ENCODE measurements around the gene LTA.

The LTA gene

DNA sequence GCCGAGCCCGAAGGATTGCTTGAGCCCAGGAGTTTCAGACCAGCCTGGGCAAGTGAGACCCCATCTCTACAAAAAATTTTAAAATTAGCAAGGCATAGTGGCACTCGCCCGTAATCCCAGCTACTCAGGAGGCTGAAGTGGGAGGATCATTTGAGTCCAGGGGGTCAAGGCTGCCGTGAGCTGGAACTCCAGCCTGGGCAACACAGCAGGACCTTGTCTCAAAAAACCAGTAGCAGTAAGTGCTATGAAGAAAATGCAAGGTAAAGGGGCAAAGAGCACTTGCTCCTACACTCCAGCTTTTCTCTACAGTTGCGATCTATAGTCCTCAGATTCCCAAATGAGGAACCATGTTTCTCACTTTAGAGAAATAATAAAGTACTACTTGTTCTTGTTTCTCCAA lies 28.4 kb upstream of the LTA start:
- no peak for DNase-seq

DNA sequence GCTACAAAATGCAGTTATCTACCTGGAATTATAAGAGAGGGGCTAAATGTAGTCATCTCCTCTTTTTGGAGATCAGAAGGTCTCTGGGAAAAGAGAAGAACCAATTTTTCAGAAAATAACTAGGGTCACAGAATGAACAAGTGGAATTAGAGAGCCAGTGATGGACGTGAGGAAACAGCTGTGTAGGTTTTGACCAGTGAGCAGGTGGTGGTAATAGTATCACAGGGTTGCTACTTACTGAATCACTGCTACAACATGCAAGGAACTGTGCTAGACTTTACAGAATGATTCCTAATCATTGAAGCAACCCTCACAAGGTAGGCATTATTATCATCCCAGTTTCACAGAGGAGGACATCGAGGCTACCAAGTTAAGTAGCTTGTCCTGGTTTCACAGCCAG lies 27.4 kb upstream of the LTA start:
- DNase-seq: no peak

DNA sequence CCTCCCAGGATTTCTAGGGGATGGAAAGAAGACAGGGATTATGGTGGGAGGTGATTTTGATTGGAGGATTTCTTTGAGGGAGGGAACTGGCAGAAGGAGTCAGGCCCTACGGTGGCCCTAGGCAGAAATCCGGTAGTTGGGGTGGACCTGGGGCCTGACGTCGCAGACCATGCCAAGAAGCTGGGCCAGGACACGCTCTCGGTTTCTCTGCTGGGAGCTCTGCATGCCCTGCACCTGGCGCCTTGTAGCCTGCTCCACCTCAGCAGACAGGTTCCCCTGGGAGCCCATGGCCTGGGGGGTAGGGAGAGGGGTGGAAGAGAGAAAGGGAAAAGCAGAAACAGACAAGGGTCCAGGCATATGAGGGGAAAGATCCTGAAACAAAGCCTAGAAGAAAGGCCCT lies 26.8 kb upstream of the LTA start:
- no peak for DNase-seq

- peak; percentile 89 for DNase-seq
These were observed 25.6 kb upstream of the LTA start, which contains the start of gene ATP6V1G2 for GRCh38 chr6:31546339-31546957. Gene ATP6V1G2, minus strand, starts transcription at chr6:31546608. Its CDS starts 49 bp downstream, at chr6:31546559.

DNA sequence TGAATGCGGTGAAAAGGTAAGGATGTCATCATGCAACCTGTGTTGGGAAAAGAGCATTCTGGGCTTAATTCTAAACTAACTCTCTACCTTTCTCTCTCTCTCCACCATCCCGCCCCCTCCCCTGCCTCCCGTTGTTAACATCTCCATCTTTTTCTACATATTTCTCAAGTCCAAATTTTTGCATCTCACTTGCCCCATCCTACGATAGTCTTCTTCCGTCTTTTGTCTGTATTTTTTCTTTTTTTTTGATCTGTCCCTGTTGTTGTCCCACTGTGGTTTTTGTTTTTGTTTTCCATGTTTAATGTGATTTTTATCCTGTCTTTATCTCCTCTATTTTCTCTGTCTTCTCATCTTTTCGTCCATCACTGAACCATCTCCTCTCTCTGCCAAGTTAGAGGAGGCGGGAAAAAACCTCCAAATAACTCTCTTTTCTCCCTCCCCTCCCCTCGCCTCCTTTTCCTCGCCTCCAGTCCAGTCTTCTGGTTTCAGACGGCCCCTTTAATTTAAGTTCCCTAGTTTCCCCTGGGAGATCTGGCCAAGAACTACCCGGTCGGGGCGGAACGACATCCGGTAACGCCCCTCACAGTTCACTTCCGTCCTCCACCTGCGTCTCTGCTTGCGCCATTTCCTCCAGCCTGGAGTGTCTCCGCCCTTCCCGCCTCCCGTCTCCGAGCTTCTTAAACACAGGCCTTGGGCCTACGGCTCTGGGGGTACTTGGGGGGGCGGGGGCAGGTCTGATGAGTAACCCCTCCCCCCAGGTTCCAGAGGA lies 24.9 kb upstream of the LTA start, which contains the start of gene NFKBIL1:
TSS of gene NFKBIL1 (plus strand) at position 651 of the 769 bp plus-strand sequence. CDS start at position 738, 87 bp downstream.
- DNase-seq: peak; percentile 92

DNA sequence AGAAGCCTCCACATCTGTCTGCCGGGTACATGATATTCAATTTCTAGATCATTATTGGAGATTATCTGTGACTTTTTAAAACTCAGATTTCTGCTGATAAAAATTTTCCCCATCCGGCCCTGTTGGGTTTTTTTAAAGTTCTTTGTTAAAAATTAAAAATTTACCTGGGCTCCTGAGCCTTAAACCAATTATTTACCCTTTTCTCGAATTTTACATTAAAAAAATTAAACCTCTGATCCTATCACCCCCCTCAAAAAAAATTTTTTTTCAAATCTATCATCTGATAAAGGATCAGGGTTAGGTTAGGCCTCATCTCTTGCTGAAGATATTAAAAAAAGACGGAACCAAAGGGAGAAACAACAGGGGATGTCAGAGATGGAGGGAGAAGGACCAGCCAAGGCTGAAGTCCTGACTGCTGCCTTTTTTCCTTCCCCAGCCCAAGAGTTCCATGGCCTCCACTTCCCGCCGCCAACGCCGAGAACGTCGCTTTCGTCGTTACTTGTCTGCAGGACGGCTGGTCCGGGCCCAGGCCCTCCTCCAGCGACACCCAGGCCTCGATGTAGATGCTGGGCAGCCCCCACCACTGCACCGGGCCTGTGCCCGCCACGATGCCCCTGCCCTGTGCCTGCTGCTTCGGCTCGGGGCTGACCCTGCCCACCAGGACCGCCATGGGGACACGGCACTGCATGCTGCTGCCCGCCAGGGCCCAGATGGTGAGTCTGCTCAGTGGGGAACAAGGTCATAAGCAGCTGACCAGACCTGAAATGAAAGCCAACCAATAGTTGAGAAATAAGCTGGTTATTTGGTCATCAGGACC lies 24.2 kb upstream of the LTA start:
- DNase-seq: no peak

- no peak for DNase-seq
These were observed 23.6 kb upstream of the LTA start for GRCh38 chr6:31548544-31548873.

DNA sequence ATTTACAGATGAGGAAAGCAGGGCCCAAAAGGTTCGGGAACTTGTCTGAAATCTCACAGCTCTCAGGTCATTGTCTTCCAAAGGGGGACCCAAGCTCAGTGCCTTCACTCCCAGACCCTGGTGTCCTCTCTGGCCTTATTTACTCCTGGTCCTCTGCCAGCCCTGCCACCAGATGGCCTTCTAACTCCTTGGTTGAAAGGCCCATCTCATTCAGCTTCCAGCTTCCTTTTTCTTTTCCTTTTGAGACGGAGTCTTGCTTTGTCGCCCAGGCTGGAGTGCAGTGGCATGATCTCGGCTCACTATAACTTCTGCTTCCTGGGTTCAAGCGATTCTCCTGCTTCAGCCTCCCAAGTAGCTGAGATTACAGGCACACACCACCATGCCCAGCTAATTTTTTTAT lies 20.7 kb upstream of the LTA start:
- DNase-seq: peak; percentile 79

DNA sequence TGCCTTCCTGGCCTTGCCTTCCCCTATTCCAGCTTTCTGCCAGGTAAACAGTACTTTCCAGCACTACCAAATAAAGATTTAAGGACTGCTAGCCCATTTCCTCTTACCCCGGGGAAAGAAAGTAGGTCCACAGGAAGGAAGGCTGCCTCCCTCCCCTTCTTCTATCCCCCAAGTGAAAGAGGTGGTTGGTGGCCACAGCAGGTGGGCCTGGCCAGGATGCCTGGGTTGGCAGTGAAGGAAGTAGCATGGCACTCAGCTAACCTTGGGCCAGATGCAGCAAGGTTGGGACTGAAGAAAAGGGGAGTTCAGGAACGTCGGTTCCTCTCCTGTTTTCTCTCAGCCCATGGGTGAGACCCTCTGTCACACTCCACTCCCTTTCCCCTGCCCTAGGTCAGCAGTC lies 15.8 kb upstream of the LTA start:
- DNase-seq: no peak

DNA sequence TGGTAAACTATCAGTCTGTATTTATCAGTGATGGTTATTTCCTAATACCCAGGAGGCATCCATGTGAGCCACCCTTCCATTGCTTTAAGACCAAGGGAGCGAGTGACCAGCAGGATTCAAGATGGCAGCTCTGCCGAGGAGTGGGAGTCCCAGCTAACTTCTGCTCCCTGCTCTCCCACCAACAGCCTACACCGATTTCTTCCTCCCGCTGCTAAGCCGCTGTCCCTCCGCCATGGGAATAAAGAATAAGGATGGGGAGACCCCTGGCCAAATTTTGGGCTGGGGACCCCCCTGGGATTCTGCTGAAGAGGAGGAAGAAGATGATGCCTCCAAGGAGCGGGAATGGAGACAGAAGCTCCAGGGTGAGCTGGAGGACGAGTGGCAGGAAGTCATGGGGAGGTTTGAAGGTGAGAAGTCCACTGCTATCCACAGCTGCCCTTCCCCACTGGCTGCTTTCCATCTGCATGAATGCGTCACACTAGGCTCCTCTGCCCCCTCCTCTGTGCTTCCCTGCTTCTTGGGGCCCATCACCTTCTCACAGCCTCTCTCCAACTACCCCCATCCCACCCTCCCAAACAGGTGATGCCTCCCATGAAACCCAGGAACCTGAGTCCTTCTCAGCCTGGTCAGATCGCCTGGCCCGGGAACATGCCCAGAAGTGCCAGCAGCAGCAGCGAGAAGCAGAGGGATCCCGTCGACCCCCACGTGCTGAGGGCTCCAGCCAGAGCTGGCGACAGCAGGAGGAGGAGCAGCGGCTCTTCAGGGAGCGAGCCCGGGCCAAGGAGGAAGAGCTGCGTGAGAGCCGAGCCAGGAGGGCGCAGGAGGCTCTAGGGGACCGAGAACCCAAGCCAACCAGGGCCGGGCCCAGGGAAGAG lies 14.4 kb upstream of the LTA start:
- DNase-seq: no peak

DNA sequence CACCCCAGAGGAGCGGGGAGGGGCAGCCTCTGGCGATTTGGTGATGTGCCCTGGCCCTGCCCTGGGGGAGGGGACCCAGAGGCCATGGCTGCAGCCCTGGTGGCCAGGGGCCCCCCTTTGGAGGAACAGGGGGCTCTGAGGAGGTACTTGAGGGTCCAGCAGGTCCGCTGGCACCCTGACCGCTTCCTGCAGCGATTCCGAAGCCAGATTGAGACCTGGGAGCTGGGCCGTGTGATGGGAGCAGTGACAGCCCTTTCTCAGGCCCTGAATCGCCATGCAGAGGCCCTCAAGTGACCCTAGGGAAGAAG lies 13.8 kb upstream of the LTA start:
- DNase-seq: no peak

DNA sequence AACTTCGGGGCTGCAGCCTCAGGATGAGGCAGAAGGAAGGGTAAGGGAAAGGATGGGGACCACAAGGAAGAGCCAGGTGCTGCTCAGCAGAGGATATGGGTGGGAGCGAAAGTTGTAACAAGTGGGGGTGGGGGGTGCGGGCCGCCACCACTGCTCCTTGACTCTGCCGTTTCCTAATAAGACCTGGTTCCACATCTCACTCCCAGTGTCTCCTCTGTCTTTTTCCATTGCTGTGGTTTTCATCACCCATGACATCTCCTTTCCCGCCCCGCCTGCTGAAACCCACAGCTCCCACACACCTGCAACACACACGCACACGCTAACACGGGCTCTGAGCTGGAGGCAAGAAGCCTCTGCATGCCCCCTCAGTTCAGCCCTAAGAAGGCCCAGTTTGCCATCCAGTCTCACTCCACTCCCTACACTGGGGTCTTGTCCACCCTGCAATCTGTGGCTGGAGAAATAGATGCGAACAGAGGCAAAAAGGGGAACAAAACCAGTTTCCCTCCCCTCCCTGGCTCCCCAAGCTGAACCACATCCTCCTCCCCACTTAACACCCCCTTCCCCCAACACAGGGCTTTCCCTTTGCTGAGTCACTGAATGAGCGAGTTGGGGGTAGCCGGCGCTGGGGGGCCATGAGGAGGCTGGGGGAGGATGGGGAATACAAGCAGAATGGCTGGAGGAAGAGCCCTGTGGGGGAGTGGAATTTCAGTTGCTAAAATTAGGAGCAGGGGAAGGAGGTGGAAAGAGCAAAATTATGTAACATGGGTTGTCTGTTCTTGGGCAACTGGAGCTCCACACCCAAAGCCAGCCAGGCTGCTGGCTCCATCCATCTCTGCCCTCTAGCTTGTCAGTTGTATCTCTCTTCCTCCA lies 13.2 kb upstream of the LTA start:
- peak; percentile 72 for DNase-seq

DNA sequence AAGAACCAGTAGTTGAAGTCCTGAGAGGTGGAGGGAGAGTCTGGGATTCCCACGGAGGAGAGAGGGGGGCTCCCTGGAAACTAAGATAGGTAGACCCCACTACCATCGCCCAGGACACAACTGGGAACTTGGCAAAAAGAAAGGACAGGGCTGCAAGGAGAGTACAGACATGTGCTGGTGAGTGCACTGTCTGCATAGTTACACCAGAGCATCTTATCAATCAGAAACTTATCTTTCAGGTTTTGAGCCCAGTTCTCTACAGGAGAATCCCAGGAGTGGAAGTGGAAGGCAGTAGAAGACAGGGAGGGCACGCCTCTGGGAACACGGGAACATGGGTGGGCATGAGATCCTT lies 12.5 kb upstream of the LTA start:
- DNase-seq: no peak

DNA sequence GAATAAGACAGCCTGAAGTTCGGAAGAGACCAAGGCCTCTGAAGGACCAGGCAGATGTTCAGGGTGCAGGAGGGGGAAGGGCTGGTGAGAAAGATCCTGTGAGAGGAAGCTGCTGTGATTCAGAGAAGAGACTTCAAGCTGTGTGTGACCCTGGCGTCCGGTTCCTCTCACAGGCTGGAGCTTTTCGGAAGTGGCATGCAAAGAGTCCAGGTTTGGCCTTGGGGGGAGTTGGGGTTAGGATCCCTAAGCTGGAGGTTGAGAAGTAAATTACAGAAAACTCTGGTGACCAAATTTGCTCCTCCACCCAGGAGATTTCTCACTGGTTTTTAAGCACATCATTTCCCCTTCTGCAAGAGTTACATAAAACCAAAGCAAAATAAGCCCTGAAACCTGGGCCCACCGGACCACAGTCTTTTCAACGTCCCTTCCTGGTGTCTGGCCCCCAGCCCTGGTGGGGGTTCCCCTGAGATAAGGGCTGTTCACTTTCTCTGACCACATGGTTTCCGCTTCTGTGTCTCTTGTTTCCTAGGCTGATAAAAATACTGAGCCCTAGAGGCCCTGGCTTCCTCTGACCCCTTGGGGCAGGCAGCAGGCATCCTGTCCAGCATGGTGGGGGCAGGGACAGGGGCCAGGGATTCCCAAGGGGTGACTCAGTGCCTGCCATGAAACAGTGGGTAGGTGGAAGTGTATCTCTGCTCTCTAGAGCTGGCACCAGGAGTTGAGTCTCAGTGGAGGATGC lies 12.0 kb upstream of the LTA start:
- peak; percentile 66 for DNase-seq

GRCh38 chr6:31560697-31561058 lies 11.4 kb upstream of the LTA start:
- DNase-seq: no peak

- peak; percentile 56 for DNase-seq
These were observed 4.3 kb upstream of the LTA start for GRCh38 chr6:31567531-31568370.

DNA sequence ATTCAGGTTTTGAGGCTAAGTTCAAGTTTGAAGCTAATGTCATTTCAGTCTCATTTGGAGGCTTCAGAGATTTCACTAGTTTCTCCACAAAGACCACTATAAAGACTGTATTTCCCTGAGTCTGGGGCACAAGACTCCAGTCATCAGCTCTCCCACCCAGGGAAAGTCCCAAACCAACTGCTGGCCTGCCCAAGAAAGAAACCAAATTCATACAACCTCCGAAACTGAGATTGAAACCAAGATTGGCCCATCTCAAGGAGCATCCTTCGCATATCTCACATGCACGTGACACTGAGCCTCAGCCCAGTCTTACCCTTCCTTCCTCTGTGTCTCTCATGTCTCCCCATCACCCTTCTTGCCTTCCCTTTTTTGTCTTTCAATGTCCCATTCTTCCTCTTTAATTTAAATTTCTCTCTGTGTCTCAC lies 3.5 kb upstream of the LTA start:
- peak; percentile 89 for DNase-seq

- DNase-seq: no peak
These were observed 2.1 kb upstream of the LTA start for GRCh38 chr6:31569861-31570536.

DNA sequence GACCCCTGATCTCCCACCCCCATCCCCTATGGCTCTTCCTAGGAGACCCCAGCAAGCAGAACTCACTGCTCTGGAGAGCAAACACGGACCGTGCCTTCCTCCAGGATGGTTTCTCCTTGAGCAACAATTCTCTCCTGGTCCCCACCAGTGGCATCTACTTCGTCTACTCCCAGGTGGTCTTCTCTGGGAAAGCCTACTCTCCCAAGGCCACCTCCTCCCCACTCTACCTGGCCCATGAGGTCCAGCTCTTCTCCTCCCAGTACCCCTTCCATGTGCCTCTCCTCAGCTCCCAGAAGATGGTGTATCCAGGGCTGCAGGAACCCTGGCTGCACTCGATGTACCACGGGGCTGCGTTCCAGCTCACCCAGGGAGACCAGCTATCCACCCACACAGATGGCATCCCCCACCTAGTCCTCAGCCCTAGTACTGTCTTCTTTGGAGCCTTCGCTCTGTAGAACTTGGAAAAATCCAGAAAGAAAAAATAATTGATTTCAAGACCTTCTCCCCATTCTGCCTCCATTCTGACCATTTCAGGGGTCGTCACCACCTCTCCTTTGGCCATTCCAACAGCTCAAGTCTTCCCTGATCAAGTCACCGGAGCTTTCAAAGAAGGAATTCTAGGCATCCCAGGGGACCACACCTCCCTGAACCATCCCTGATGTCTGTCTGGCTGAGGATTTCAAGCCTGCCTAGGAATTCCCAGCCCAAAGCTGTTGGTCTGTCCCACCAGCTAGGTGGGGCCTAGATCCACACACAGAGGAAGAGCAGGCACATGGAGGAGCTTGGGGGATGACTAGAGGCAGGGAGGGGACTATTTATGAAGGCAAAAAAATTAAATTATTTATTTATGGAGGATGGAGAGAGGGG lies 1.4 kb downstream of the LTA start:
- DNase-seq: no peak

All from CD4-positive, alpha-beta T cell treated with Interleukin-10 for 1 hour (primary cell).